A549 (cell line): ENCODE data around the gene PPP6R3. TPM values are rescaled to one million over a fixed set of nuclear protein-coding genes. Genes with fewer than 3 reads are reported as not detected.

ENCODE experiments used
- ATAC-seq, 2 experiments: fragments of 200-7000 bp in 1 of 2; fragments of >200 bp in 1 of 2; cut with Nextera tagmentation in 1 of 2; cut with Tn5 transposase in 1 of 2; 3 replicates each; pipeline versions ENCODE4 v1.8.0 to v1.9.1; 2018 to 2020; ENCODE audit warnings: mild to moderate bottlenecking in 1 of 2, moderate library complexity in 1 of 2
- CTCF ChIA-PET: fragments of 300-600 bp; sonication (Branson Sonifier 250); formaldehyde crosslinking; extraction: SDS; loops from one replicate; lab custom pipeline; 2021; ENCODE audit warnings: antibody characterized with exemption, inconsistent platforms; lab: Yijun Ruan, JAX
- POLR2A ChIA-PET: fragments of 350-600 bp; formaldehyde crosslinking; extraction: SDS; loops from one replicate; lab custom pipeline; 2021; ENCODE audit warnings: antibody characterized with exemption, inconsistent platforms; lab: Yijun Ruan, JAX
- DNase-seq, 2 experiments: peaks; one replicate each; pipeline versions ENCODE4 v3.0.0 to v3.0.0-alpha.2; 2011 to 2016; ENCODE audit warnings: low read depth in 1 of 2, low spot score in 1 of 2
- FAIRE-seq: peaks from 2 replicates; lab custom pipeline; 2011; peaks lifted over from hg19 to GRCh38; lab: Jason Lieb, UNC
- H3K27ac ChIP-seq, 2 experiments: fragments of >200 bp; sonication (Bioruptor Twin); formaldehyde crosslinking; 3 replicates each; pipeline ENCODE4 v1.5.1; 2016 to 2017
- H3K4me1 ChIP-seq: fragments of >200 bp; sonication (Bioruptor Twin); formaldehyde crosslinking; 3 replicates; pipeline ENCODE4 v1.6.1; 2016
- H3K4me2 ChIP-seq: fragments of >200 bp; sonication (Bioruptor Twin); formaldehyde crosslinking; 3 replicates; pipeline ENCODE4 v1.6.1; 2016
- H3K4me3 ChIP-seq: fragments of >200 bp; sonication (Bioruptor Twin); formaldehyde crosslinking; 3 replicates; pipeline ENCODE4 v1.5.1; 2016
- H3K9me3 ChIP-seq: fragments of >200 bp; sonication (Bioruptor Twin); formaldehyde crosslinking; 3 replicates; pipeline ENCODE4 v1.6.1; 2016
- ATOH8 ChIP-seq: fragments of 250-450 bp; sonication (Bioruptor Pico); IDR thresholded peaks from 2 replicates; pipeline ENCODE4 v1.5.0; 2020; ENCODE audit warnings: low read depth, mild to moderate bottlenecking, moderate library complexity
- BCL3 ChIP-seq: fragments of >200 bp; sonication (Bioruptor Twin); formaldehyde crosslinking; IDR thresholded peaks from 3 replicates; pipeline ENCODE4 v1.6.1; 2016
- CBX8 ChIP-seq: fragments of 200-600 bp; sonication (generic); IDR thresholded peaks from 2 replicates; pipeline ENCODE4 v1.6.1; 2016
- CHD4 ChIP-seq: fragments of 200-600 bp; sonication (generic); IDR thresholded peaks from 2 replicates; pipeline ENCODE4 v1.6.1; 2016; ENCODE audit warnings: antibody characterized with exemption, mild to moderate bottlenecking, borderline replicate concordance
- CTCF ChIP-seq: fragments of >200 bp; sonication (Bioruptor Twin); formaldehyde crosslinking; IDR thresholded peaks from 3 replicates; pipeline ENCODE4 v1.5.1; 2016
- E2F6 ChIP-seq: IDR thresholded peaks from 2 replicates; pipeline ENCODE4 v1.6.1; 2012; ENCODE audit warnings: low read depth, borderline replicate concordance
- EHF ChIP-seq: fragments of 250-450 bp; sonication (Bioruptor Pico); IDR thresholded peaks from 2 replicates; pipeline ENCODE4 v1.5.0; 2020; ENCODE audit warnings: mild to moderate bottlenecking
- FOSB ChIP-seq: fragments of 250-450 bp; sonication (Bioruptor Pico); IDR thresholded peaks from 2 replicates; pipeline ENCODE4 v1.5.0; 2020; ENCODE audit warnings: mild to moderate bottlenecking, moderate library complexity
- FOSL2 ChIP-seq, 2 experiments: fragments of 450-650 bp in 1 of 2; fragments of >200 bp in 1 of 2; sonication (Bioruptor Twin) in 1 of 2; formaldehyde crosslinking; IDR thresholded peaks; 2 replicates each; pipeline versions ENCODE4 v1.5.0 to v1.6.1; 2016 to 2020; ENCODE audit warnings: mild to moderate bottlenecking in 1 of 2, moderate library complexity in 1 of 2
- GATA3 ChIP-seq: IDR thresholded peaks from 2 replicates; pipeline ENCODE4 v1.6.1; 2012; ENCODE audit warnings: borderline replicate concordance
- HDAC2 ChIP-seq: fragments of 200-600 bp; sonication (generic); IDR thresholded peaks from 2 replicates; pipeline ENCODE4 v1.6.1; 2016
- HMGXB4 ChIP-seq: fragments of 250-450 bp; sonication (Bioruptor Pico); IDR thresholded peaks from 2 replicates; pipeline ENCODE4 v1.5.0; 2021; ENCODE audit warnings: mild to moderate bottlenecking, moderate library complexity, borderline replicate concordance
- JUN ChIP-seq, 2 experiments: fragments of >200 bp; sonication (Bioruptor Twin); formaldehyde crosslinking; IDR thresholded peaks; 2 replicates in 1 of 2; 3 replicates in 1 of 2; pipeline ENCODE4 v1.6.1; 2016 to 2017
- MAFK ChIP-seq: fragments of 450-650 bp; IDR thresholded peaks from 2 replicates; pipeline ENCODE4 v1.6.1; 2014; ENCODE audit not compliant: partially characterized antibody
- NFE2L2 ChIP-seq: fragments of 150-350 bp; conservative IDR thresholded peaks from 2 replicates; pipeline ENCODE4 v1.6.1; 2014; ENCODE audit warnings: low read length
- PHF8 ChIP-seq: fragments of 200-600 bp; sonication (generic); IDR thresholded peaks from 2 replicates; pipeline ENCODE4 v1.6.1; 2016; ENCODE audit warnings: low read depth, mild to moderate bottlenecking, antibody characterized with exemption, moderate library complexity, borderline replicate concordance
- POLR2AphosphoS2 ChIP-seq: conservative IDR thresholded peaks from 2 replicates; pipeline ENCODE4 v1.6.1; 2012; ENCODE audit warnings: low read length, improper control_type of control experiment, inconsistent platforms
- REST ChIP-seq: fragments of 200-600 bp; sonication (generic); IDR thresholded peaks from 2 replicates; pipeline ENCODE4 v1.6.1; 2016; ENCODE audit warnings: antibody characterized with exemption, mild to moderate bottlenecking, moderate library complexity
- SREBF2 ChIP-seq: fragments of 450-650 bp; IDR thresholded peaks from 2 replicates; pipeline ENCODE4 v1.6.1; 2014; ENCODE audit warnings: mild to moderate bottlenecking, moderate library complexity
- TP53 ChIP-seq: fragments of 250-450 bp; sonication (Bioruptor Pico); IDR thresholded peaks from 2 replicates; pipeline ENCODE4 v1.5.0; 2021; ENCODE audit warnings: mild to moderate bottlenecking, moderate library complexity
- ZC3H11A ChIP-seq: fragments of 450-650 bp; IDR thresholded peaks from 2 replicates; pipeline ENCODE4 v1.6.1; 2014; ENCODE audit warnings: antibody characterized with exemption, mild to moderate bottlenecking
- ZFP36 ChIP-seq: fragments of 450-650 bp; IDR thresholded peaks from 2 replicates; pipeline ENCODE4 v1.6.1; 2014; ENCODE audit warnings: borderline replicate concordance; ENCODE audit not compliant: partially characterized antibody
- ZSCAN20 ChIP-seq: fragments of 250-450 bp; sonication (Bioruptor Pico); IDR thresholded peaks from 2 replicates; pipeline ENCODE4 v1.8.0; 2022; ENCODE audit warnings: mild to moderate bottlenecking, moderate library complexity
- WGBS: methylation state at CpG from one replicate; pipeline ENCODE4 v1.1.6; 2017; ENCODE audit errors: missing lambda C conversion rate; 5-methylcytosine and 5-hydroxymethylcytosine counted together
- polyA plus RNA-seq, 4 experiments: library from polyadenylated mRNA; depleted of rRNA in 3 of 4; stranded (reverse); fragments of >200 nt; fragmentation: RNase III in 1 of 4; extraction: RNeasy Plus Mini Kit Qiagen cat#74134 plus additional on column Dnase treatment in 1 of 4; gene quantifications; 2 replicates in 3 of 4; 3 replicates in 1 of 4; pipeline ENCODE4 v1.2.3, GENCODE V29; 2011 to 2017

Gene PPP6R3
- polyA plus RNA-seq, 2 of the 4 experiments (the other 2 are of a cell fraction): 69.7 to 114 TPM

GRCh38 chr11:68570691-68571090 is 110.1 kb downstream of the PPP6R3 start:
- WGBS: 90% methylated on average over 1 of the region's 1 CpG
- Histone ChIP-seq H3K9me3 (no peaks in the 10 kb centered on the region), H3K27ac (no peak overlapping the region), H3K4me3 (no peak overlapping the region), H3K4me2 (no peak overlapping the region), H3K4me1 (no peaks in the 10 kb centered on the region)
- ChIA-PET CTCF (interaction anchor here (4.0 kb wide), 1 partner anchor 13 kb away, joined by 18 read pairs; no protein-coding TSS in a partner anchor), POLR2A (no interaction called here)
- no peak for TF ChIP-seq ZSCAN20 (CRISPR knock-in tag)
- no peak for TF ChIP-seq PHF8
- no peak for TF ChIP-seq CHD4
- TF ChIP-seq ATOH8 (CRISPR knock-in tag): no peak
- no peak for TF ChIP-seq TP53 (CRISPR knock-in tag)
- no peak for TF ChIP-seq E2F6
- TF ChIP-seq CTCF: no peak
- no peak for TF ChIP-seq EHF (CRISPR knock-in tag)
- TF ChIP-seq GATA3: no peak
- TF ChIP-seq MAFK: no peak
- no peak for TF ChIP-seq NFE2L2
- no peak for DNase-seq
- no peak for ATAC-seq
- FAIRE-seq: no peak

- H3K9me3 ChIP-seq: no peaks in the 10 kb centered on the region
- ChIA-PET CTCF (interaction anchor here (0.8 to 1.6 kb wide), 2 partner anchors 9 to 10 kb away, joined by 3 to 4 read pairs; no protein-coding TSS in a partner anchor), POLR2A (no interaction called here)
- no peak overlapping the region for H3K4me3 ChIP-seq
- no peaks in the 10 kb centered on the region for H3K4me1 ChIP-seq
- no peak for TF ChIP-seq ZFP36
- TF ChIP-seq GATA3: no peak
- WGBS: 94% methylated on average over 1 of the region's 1 CpG
- no peak for ATAC-seq
- FAIRE-seq: no peak
- no peak overlapping the region for H3K4me2 ChIP-seq
- no peak overlapping the region for H3K27ac ChIP-seq
- no peak for DNase-seq
These were observed 113.8 kb downstream of the PPP6R3 start for GRCh38 chr11:68574308-68574707.

- 95% methylated on average over 4 of the region's 4 CpGs for WGBS
- FAIRE-seq: no peak
- no peak overlapping the region for H3K4me2 ChIP-seq
- H3K4me3 ChIP-seq: no peak overlapping the region
- no peak for ATAC-seq
- no peaks in the 10 kb centered on the region for H3K4me1 ChIP-seq
- DNase-seq: no peak
- H3K9me3 ChIP-seq: no peaks in the 10 kb centered on the region
- no peak overlapping the region for H3K27ac ChIP-seq
- ChIA-PET POLR2A (no interaction called here), CTCF (interaction anchor here (0.9 to 1.6 kb wide), 3 partner anchors 9 to 16 kb away, joined by 3 to 5 read pairs (median 4); no protein-coding TSS in a partner anchor)
- TF ChIP-seq ZC3H11A (no peak), BCL3 (no peak), NFE2L2 (no peak), HDAC2 (no peak), REST (no peak), FOSL2 (IDR thresholded peaks at IDR 0.05) (no peak), FOSL2 (CRISPR knock-in tag; IDR thresholded peaks at IDR 0.05) (no peak), FOSB (CRISPR knock-in tag) (no peak), SREBF2 (no peak), JUN (IDR thresholded peaks at IDR 0.05) (no peak), CBX8 (no peak), POLR2AphosphoS2 (no peak), HMGXB4 (CRISPR knock-in tag) (no peak)
These were observed 114.6 kb downstream of the PPP6R3 start for GRCh38 chr11:68575025-68575665.
